Duodenal mucosa (tissue), 2 donors: ENCODE measurements around the gene POLDIP3.

Experiments
- H3K27ac ChIP-seq: one replicate; pipeline ENCODE4 v1.7.0; 2013; ENCODE audit warnings: low read depth, low read length
- H3K27me3 ChIP-seq, 2 donors: one replicate each; pipeline ENCODE4 v1.7.0; 2013; ENCODE audit warnings: low read length in 2 of 2, control low read depth in 1 of 2; ENCODE audit not compliant: insufficient read depth in 2 of 2, control insufficient read depth in 1 of 2
- H3K36me3 ChIP-seq, 2 donors: one replicate each; pipeline ENCODE4 v1.7.0; 2013; ENCODE audit warnings: low read length in 2 of 2, control low read depth in 1 of 2; ENCODE audit not compliant: insufficient read depth in 2 of 2, control insufficient read depth in 1 of 2
- H3K4me1 ChIP-seq, 2 donors: one replicate each; pipeline ENCODE4 v1.7.0; 2013; ENCODE audit warnings: low read length in 2 of 2, control low read depth in 1 of 2; ENCODE audit not compliant: insufficient read depth in 2 of 2, control insufficient read depth in 1 of 2
- H3K4me3 ChIP-seq, 2 donors: one replicate each; pipeline ENCODE4 v1.7.0; 2013; ENCODE audit warnings: low read length in 2 of 2, low read depth in 1 of 2
- H3K9ac ChIP-seq, 2 donors: one replicate each; pipeline ENCODE4 v1.7.0; 2013; ENCODE audit warnings: low read length in 2 of 2, low read depth in 1 of 2
- H3K9me3 ChIP-seq, 2 donors: one replicate each; pipeline ENCODE4 v1.7.0; 2013; ENCODE audit warnings: low read length in 2 of 2, control low read depth in 1 of 2; ENCODE audit not compliant: control insufficient read depth in 1 of 2

POLDIP3 gene

DNA sequence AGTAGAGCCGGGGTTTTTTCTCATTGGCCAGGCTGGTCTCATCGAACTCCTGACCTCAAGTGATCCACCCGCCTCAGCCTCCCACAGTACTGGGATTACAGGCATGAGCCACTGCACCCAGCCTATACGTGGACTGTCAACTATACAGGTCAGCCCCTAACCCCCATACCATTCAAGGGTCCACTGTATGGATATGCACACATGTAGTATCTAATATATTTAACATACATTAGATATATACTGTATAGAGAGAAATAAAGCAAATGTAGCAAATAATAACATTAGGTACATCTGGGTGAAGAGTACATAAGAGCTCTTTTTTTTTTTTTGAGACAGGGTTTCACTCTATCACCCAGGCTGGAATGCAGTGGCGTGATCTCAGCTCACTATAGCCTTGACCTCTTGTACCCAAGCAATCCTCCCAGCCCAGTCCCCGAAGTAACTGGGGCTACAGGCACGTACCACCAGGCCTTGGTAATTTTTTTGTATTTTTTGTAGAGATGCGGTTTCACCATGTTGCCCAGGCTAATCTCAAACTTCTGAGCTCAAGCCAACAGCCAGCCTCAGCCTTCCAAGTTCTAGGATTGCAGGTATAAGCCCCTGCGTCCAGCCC, 27.2 kb upstream of the POLDIP3 start:
- Histone ChIP-seq H3K4me3 (no peak overlapping the region), H3K27me3 (no peaks in the 10 kb centered on the region), H3K36me3 (peaks cover 0 to 2% of the 10 kb centered on the region in 2 donors), H3K4me1 (peaks cover 43 to 51% of the 10 kb centered on the region in 2 donors), H3K27ac (no peak overlapping the region), H3K9me3 (no peaks in the 10 kb centered on the region), H3K9ac (no peak overlapping the region)

GRCh38 chr22:42639541-42640241, 25.0 kb upstream of the POLDIP3 start:
- Histone ChIP-seq H3K4me3 (no peak overlapping the region), H3K9me3 (no peaks in the 10 kb centered on the region), H3K27ac (no peak overlapping the region), H3K36me3 (peaks cover 0 to 15% of the 10 kb centered on the region in 2 donors), H3K27me3 (no peaks in the 10 kb centered on the region), H3K9ac (no peak overlapping the region), H3K4me1 (peaks cover 21 to 29% of the 10 kb centered on the region in 2 donors)

DNA sequence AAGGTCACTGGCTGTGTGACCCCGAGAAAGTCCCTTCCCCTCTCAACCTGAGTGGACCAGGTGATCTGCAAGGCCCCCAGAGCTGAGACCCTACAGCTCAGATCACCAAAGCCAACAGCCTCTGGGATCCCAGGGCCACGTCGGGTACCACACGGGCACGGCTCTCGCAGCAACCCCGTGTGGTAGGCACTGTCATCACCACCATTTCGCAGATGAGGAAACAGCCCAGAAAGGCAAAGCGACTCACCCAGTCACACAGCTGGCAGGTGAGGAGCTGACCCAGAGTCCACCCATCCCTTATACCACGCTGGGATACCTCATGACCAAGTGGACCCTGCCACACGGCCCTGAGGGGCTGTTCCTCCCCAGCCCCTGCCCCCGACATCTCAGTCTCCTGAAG, 22.9 kb upstream of the POLDIP3 start:
- Histone ChIP-seq H3K4me1 (peaks cover under 1 to 9% of the 10 kb centered on the region in 2 donors), H3K9ac (no peak overlapping the region), H3K9me3 (no peaks in the 10 kb centered on the region), H3K27ac (no peak overlapping the region), H3K4me3 (no peak overlapping the region), H3K27me3 (no peaks in the 10 kb centered on the region), H3K36me3 (peaks cover under 1 to 28% of the 10 kb centered on the region in 2 donors)

- Histone ChIP-seq H3K9me3 (no peaks in the 10 kb centered on the region), H3K9ac (no peak overlapping the region), H3K27me3 (no peaks in the 10 kb centered on the region), H3K27ac (no peak overlapping the region), H3K4me3 (no peak overlapping the region), H3K4me1 (no peaks in the 10 kb centered on the region), H3K36me3 (peaks cover 8 to 39% of the 10 kb centered on the region in 2 donors)
Observed at GRCh38 chr22:42636506-42636905, 21.8 kb upstream of the POLDIP3 start.

DNA sequence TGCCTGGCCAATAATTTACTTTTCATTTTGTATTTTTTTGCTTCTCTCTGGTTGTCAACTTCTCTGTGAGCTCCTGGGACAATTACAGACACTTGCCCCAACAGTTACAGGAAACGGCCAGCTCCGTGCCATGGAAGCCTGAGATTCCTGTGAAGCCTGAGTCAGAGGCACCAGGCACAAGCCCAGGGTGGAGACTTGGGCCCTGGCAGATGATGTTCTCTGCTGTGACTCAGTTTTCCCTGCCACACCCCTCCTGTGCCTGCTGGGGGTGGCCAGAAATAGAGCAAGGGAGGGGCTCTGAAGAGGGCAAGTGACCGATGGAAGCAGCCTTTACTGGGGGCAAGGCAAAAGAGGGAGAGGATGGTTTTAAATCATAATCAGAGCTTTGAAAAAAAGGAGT, 20.8 kb upstream of the POLDIP3 start:
- Histone ChIP-seq H3K27ac (no peak overlapping the region), H3K9ac (no peak overlapping the region), H3K36me3 (peaks cover 10 to 48% of the 10 kb centered on the region in 2 donors)

GRCh38 chr22:42633013-42633412, 18.3 kb upstream of the POLDIP3 start:
- no peak overlapping the region for H3K9ac ChIP-seq
- no peak overlapping the region for H3K4me3 ChIP-seq
- no peak overlapping the region for H3K27ac ChIP-seq
- H3K4me1 ChIP-seq: no peaks in the 10 kb centered on the region
- no peaks in the 10 kb centered on the region for H3K9me3 ChIP-seq
- peaks cover 18 to 72% of the 10 kb centered on the region in 2 donors for H3K36me3 ChIP-seq
- H3K27me3 ChIP-seq: no peaks in the 10 kb centered on the region

More for the DNA sequence above, 20.8 kb upstream of the POLDIP3 start:
- Histone ChIP-seq H3K27me3 (no peaks in the 10 kb centered on the region), H3K4me1 (no peaks in the 10 kb centered on the region), H3K4me3 (no peak overlapping the region), H3K9me3 (no peaks in the 10 kb centered on the region)

DNA sequence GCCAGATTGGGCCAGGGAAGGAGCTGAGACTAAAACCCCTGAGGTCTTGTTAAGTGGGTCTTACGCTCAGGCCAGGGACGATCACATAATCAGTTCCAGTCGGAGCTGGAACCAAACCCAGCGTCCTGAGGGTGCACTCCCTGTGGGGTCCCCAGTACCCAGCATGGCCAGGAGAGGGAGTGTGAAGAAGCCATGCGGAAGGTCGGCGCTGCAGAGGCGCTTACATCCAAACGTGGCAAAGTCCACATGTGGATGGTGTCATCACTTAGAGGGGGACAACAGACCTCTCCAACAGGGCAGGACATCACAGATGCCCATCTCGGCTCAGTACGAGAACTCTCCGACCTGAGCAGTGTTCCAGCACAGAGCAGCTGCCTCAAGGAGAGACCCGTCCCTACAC, 17.4 kb upstream of the POLDIP3 start:
- Histone ChIP-seq H3K9ac (no peak overlapping the region), H3K27me3 (no peaks in the 10 kb centered on the region), H3K4me3 (no peak overlapping the region), H3K36me3 (peaks cover 27 to 79% of the 10 kb centered on the region in 2 donors), H3K9me3 (no peaks in the 10 kb centered on the region), H3K27ac (no peak overlapping the region), H3K4me1 (no peaks in the 10 kb centered on the region)

GRCh38 chr22:42630901-42631602, 16.4 kb upstream of the POLDIP3 start:
- Histone ChIP-seq H3K36me3 (peaks cover 32 to 83% of the 10 kb centered on the region in 2 donors), H3K27ac (no peak overlapping the region), H3K9me3 (no peaks in the 10 kb centered on the region), H3K4me1 (no peaks in the 10 kb centered on the region), H3K27me3 (no peaks in the 10 kb centered on the region), H3K9ac (no peak overlapping the region), H3K4me3 (no peak overlapping the region)

DNA sequence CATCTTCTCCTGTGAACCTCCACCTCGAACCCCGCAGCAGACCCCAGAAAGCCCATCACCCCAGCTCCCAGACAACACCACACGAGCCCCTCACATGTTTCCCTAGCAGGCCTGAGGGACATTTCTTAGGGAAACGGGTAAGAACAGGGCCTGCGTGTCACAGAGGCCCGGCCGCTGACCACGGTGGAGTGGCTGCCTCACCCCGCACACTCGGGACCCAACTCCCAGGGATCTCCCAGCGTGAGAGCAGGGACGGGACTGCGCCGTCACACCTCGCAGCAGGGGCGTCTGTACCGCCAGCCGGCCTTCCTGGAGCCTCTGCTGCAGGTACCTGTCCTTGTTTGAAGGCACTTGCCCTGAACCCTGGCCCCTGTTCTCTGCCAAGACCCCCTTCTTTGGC, 15.5 kb upstream of the POLDIP3 start:
- no peak overlapping the region for H3K4me3 ChIP-seq
- H3K27me3 ChIP-seq: no peaks in the 10 kb centered on the region
- no peak overlapping the region for H3K9ac ChIP-seq
- no peaks in the 10 kb centered on the region for H3K9me3 ChIP-seq
- H3K27ac ChIP-seq: no peak overlapping the region
- H3K4me1 ChIP-seq: no peaks in the 10 kb centered on the region
- peaks cover 37 to 81% of the 10 kb centered on the region in 2 donors for H3K36me3 ChIP-seq

- H3K9ac ChIP-seq: no peak overlapping the region
- H3K9me3 ChIP-seq: no peaks in the 10 kb centered on the region
- no peak overlapping the region for H3K4me3 ChIP-seq
- no peak overlapping the region for H3K27ac ChIP-seq
- peaks cover 37 to 90% of the 10 kb centered on the region in 2 donors for H3K36me3 ChIP-seq
- peaks cover 8 to 15% of the 10 kb centered on the region in 2 donors for H3K4me1 ChIP-seq
- H3K27me3 ChIP-seq: no peaks in the 10 kb centered on the region
Observed at GRCh38 chr22:42627981-42628380, 13.3 kb upstream of the POLDIP3 start.
